ENCODE data around the gene PAQR6.
A peak's percentile ranks its signal among the peaks of the same experiment; 100 is the strongest.

PAQR6 gene

DNA sequence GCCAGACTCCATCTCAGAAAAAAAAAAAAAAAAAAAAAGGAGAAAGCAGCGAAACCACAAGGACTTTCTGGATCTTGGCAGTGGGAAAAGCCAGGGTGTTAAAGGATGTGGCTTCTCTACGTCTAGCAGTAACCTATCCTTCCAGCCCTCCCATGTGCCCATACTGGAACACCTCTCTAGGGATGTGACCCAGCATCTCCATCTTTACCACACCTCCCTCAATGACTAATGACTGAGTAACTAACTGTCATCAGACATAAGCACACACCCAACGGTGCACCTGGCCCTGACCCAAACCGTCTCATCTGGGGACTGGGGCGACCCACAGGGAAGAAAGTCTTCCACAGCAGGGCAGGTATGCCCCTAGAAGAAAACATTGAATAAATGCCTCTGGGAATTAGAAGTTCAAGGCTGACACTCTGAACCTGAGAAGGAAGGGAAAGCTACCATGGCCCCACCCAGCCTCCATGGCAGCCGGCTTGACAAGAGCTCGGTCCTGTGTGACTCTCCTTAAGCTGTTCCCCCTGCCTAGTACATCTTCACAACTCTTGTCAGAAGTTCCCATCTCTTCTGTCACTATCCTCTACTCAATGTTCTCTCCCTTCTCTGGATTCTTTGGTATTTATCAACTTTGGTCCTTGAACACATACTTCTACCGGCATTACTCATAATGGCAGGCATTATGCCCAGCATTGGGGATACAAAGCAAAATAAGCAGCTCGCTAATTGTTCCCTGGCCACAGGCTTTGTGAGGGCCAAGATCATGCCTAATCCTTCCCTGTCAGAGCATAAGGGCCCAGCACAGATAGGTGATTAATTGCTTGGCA lies 14.8 kb upstream of the PAQR6 start:
- DNase-seq = no peak

DNA sequence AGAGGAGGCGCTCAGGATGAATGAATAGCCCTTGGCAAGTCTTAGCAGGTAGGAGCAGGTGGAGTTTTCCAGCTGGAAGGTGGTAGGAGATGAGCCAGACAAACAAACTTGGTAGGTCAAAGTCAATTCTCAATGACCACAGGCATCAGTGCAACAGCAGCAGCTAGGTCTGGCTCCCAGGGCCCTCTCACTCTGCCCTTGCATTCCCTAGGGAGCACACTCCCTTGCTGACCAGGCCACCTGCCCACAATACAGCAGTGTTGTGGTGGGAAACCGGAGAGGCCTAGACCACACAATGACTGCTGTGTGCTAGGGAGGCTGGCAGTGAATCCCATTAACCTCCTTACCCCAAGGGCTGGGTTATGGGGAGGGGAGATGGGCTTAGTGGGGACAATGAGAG lies 13.0 kb upstream of the PAQR6 start:
- peak; percentile 52 for DNase-seq

DNA sequence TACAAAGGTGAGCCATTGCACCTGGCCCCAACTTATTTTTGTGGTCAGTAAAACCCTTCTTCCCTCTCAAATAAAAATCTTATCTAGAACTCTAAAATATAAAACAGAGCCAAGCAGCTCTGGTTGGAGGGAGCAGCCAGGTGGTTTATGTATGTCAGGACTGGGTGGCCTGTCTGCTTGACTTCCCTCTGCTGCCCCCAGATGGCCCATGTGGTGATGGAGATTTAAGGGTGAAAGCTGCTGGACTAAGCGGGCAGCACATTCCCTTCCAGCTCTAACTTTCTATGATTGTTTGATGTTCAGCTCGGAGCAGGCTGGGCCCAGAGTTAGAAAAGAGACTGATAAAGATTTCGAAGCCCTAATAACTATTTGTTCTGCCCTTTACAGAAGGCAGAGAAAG lies 11.9 kb upstream of the PAQR6 start:
- peak; percentile 59 for DNase-seq

DNA sequence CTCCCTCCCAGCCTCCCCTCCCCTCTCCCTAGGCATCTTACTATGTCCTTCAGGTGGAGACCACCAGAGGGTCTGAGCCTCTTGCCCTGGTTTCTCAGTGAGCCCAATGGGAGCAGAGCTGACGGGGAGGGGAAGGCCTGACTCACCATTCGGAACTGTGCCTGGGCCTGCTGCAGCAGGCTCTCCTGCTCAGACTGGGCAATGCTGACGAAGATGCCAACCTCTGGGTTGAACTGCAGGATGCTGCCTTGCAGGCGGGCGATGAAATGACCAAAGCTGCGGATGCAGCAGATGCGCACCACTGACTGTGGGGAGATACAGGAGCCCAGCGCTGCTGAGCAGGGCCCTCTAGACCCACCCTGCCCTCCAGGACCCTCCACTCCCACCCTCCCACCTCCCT lies 11.0 kb upstream of the PAQR6 start:
- no peak for DNase-seq

DNA sequence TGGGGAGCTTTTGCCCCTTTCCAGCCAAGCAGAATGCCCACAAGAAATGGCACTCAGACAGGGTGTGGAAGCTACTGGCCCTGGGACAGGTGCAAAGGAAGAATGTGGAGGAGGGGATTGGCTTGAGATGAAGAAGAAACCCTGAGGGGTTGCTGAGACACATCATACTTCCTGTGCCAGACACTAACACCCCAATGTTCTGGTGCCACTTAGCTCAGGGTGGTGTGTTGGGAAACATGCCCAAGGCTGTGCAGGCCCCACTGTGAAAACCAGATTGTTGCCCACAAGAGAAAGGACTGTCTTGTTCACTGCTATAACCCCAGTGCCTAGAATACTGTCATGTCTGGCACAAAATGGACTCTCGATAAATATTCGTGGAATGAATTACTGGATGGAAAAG lies 9.9 kb upstream of the PAQR6 start:
- peak; percentile 35 for DNase-seq

DNA sequence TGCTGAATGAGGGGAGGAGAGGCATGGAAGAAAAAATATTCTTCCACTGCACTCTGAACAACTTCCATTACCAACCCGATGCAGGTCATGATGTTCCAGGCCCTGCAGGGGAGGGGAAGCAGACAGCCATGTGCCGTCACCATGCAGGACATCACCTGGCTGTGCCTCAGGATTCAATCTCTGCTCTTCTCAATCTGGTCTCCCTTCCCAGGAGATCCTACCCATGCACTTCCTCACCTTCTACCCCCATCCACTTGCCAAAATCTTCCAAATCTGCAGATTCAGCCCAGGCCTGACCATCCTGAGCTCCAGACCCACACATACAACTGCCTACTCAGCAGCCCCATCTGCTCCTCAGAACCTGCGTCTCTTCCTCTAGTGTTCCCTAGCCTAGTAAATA lies 5.8 kb upstream of the PAQR6 start:
- no peak for DNase-seq

DNA sequence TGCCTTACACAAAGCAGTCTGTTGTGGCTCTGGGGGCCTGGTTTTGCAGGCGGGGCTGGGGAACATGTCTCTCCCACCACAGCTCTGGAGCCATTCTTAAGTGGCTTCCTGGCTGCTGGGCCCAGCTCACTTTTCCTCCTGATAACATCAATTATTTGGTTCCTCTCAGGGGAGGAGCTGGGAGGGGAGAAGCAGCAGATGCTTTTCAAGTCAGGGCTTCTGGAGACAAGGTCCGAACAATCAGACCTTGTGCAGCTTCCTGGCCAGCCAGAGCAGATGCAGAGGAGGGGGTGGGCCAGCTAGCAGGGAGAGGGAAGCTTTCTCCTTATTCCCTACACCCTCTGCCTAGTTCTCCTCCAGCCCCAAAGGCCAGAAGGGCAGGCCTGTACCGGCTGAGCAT lies 3.7 kb upstream of the PAQR6 start:
- no peak for DNase-seq

DNA sequence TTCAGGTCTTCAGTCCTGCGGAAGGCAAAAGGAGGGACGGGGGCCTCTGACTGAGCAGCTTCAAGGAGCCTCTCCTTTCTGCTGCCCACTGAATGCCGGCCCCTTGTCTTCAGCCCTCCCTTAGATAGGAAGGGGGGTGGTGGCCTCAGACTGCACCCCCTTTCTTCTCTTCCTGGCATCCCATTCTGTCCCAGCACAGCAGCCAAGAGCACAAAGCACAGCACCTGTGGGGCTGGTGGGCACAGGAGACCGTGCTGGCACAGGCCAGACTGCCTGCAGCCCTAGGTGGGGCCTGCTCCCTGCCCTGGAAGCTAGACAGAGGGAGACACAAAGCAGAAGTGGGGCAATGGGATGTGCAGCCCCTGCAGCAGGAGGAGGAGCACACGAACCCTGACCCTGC lies 1.7 kb upstream of the PAQR6 start:
- no peak for DNase-seq

DNA sequence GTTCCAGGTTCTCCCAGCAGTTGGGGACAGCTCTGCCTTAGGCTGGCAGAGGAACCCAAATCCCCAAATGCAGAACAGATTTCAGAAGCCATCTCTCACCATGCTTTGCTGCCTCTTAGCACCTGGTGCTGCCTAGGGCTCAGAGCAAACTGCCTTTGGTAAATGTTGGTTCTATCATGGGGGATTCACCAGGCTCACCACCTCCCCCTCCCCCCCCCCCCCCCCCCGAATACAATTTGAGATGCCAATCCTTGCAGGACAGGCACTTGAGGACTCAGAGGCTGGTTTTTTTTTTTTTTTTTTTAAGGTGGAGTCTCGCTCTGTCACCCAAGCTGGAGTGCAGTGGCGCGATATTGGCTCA lies 447 bp upstream of the PAQR6 start:
- no peak for DNase-seq

DNA sequence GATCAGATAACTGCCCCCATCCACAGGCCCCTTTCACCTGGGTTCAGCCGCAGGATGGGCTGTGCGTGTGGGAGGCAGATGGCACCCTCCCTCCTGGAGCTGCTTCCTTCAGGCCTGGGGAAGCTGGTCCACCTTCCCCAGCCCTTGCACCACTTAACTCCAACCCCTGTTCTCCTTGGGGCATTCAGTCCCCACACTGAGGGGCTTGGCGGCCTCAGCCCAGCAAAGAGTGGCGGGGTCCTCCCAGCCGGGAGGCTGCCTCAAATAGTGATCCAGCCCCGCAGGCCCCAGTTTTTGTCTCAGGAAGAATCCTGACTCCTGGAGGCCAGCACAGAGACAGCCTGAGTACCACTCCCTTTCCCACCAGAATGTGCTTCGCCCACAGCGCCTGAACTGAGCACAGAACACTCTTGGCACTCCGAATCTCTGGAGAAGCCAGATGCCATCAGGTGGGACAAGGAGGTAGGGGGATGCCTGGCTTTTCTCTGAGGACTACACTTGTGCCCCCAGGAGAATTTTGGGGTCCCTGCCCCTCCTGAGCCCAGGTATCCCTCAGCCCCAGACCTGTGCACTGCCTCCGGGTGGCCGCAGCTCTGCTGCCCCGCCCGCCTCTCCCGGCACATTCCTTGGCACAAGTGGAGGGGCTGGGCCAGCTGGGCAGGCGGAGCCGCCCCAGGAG lies 936 bp downstream of the PAQR6 start:
- no peak for DNase-seq

DNA sequence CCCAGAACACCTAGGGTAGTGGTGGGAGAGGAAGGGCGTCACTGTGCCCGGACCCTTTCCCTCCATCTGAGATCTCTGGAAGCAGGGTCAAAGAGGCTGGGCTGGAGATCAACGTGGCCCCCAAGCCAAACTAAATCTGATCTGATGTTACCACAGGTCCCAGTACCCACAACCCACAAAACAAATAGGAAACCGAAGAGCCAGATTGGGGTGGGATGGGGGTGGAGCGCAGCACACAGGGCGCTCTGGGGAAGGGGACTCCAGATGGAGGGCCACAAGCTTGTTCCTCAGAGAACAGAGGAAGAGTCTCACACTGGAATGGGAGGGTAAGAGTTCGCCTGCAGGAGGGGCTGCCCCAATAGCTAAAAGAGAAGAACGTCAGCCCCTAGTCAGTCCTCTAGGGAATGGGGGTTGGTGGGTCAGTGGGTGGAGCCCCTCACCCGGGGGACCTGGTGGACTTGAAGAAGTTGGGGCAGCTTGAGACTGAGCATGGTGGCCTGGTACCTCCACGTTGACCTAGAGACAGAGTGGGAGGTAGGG lies 1.5 kb downstream of the PAQR6 start:
- DNase-seq = no peak

DNA sequence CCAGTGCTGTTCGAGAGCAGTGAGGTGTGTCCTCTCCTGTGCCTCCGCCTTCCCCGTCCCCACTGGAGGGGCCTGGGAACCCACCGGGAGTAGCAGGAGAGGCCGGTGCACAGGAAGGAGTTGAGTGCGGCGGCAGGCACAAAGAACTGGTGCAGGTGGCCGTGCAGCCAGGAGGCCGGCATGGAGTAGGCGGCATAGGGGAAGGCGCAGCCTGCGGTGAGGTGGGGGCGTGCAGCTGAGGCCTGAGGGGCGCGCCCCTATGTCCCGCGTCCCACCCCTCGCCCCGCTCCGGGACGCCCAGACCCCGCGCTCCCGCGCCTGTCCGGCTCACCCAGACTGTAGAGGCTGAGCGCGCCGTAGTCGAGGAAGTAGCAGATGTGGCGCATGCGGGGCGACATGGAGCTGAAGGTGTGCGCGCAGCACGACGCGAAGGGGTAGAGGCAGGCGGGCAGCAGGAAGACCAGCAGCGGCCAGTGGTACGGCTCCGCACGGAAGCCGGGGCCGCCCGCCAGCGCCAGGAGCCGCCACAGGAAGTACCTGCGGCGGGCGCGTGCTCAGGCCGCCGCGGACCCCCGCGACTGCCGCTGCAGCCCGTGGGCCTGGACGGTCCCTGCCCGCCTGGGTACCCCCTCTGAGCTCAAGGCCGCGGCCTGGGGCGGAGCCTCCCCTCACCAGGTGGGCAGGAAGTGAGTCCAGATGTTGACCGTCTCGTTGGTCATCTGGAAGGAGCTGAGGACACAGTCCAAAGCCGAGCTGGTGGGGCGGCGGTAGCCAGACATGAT lies 2.2 kb downstream of the PAQR6 start:
- no peak for DNase-seq

DNA sequence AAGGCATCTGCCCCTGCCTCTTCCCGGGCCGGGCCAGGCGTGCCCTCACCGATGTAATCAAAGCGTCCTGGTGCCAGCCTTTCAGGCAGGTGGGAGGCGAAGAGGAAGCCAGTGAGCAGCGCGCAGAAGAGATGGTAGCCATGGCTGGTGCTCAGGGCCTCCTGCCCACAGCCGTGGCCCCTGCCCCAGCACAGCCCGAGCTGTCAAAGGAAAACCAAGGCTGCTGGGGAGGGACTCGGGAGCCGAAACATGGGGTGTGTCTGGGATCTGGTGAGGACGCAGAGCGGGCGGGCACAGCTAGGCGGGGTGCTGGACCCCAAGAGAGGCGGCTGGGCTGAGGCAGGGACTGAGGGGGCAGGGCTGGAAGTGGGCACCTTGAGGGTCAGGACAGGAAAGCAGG lies 3.1 kb downstream of the PAQR6 start:
- no peak for DNase-seq

DNA sequence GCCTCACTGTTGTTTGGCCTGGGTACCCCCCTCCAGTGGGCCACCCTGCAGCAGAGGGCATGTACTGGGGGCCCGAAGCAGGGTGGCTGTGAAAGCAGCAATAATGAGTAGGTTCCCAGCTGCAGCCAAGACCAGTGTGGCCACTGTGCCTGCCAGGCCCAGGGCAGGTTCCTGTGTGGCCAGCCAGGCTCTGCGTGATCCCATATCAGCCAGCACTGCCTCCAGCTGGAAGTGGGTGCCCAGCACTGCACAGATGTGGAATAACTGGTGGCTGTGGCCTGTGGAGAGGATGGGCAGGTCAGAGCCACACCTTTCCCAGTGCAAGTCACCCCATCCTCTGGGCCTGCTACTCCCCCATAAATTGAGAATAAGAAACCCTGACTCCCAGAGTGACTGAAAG lies 3.7 kb downstream of the PAQR6 start:
- no peak for DNase-seq

DNA sequence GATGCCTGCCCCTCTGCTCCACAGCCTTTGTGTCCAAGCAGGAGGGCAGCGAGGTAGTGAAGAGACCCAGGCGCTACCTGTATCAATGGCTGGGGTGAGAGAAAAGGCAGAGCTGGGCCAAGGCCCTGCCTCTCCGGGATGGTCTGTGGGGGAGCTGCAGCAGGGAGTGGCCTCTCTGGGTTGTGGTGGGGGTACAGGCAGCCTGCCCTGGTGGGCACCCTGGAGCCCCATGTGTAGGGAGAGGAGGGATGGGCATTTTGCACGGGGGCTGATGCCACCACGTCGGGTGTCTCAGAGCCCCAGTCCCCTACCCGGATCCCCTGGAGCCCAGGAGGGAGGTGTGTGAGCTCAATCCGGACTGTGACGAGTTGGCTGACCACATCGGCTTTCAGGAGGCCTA lies 5.1 kb downstream of the PAQR6 start:
- no peak for DNase-seq

DNA sequence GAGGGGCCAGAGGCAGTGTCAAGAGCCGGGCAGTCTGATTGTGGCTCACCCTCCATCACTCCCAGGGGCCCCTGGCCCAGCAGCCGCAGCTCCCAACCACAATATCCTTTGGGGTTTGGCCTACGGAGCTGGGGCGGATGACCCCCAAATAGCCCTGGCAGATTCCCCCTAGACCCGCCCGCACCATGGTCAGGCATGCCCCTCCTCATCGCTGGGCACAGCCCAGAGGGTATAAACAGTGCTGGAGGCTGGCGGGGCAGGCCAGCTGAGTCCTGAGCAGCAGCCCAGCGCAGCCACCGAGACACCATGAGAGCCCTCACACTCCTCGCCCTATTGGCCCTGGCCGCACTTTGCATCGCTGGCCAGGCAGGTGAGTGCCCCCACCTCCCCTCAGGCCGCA lies 5.9 kb downstream of the PAQR6 start, which contains the start of gene BGLAP:
Gene BGLAP (plus strand): TSS at position 259 of the 400 bp plus-strand sequence. CDS start 48 bp downstream, at position 307.
- no peak for DNase-seq

DNA sequence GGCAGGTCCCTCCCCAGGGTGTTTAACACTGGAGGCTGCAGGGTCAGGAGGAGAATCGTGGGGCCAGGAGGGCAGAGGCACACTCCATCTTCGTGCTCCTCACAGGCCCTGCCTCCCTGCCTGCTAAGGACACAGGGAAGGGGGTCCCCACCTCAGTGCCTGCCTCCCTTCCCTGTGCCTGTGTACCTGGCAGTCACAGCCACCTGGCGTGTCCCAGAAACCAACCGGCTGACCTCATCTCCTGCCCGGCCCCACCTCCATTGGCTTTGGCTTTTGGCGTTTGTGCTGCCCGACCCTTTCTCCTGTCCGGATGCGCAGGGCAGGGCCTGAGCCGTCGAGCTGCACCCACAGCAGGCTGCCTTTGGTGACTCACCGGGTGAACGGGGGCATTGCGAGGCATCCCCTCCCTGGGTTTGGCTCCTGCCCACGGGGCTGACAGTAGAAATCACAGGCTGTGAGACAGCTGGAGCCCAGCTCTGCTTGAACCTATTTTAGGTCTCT lies 6.5 kb downstream of the PAQR6 start:
- no peak for DNase-seq

DNA sequence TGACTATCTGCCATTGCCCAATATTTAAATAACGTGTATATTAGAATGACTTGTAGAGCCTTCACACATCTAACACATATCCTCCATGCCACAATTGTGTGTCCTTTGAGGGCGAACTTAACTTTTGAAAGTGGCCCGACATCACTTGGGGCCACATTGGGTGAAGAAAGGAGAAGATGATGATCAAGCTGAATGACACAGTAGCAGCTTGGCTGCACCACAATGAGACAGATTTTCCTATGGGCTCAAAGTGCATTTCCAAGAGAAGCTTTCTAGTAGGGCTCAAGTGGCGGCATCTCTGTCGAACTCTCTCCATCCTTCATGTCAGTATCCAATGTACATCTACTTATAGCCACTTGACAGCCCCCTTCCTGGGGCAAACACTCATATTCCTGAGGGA lies 9.6 kb downstream of the PAQR6 start:
- DNase-seq = no peak

DNA sequence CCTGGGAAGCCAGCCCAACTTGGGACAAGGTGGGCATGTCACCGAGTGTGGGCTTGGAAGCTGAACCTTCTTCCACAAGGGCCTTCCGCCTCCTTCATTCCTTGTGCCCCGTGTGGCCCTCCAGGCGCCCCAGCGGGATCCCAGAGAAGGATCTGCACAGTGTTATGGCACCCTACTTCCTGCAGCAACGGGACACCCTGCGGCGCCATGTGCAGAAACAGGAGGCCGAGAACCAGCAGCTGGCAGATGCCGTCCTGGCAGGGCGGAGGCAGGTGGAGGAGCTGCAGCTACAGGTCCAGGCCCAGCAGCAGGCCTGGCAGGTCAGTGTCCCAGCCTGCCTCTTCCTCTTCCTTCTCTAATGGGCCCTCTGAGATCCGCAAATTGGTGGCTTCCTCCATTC lies 11.7 kb downstream of the PAQR6 start:
- DNase-seq = no peak

DNA sequence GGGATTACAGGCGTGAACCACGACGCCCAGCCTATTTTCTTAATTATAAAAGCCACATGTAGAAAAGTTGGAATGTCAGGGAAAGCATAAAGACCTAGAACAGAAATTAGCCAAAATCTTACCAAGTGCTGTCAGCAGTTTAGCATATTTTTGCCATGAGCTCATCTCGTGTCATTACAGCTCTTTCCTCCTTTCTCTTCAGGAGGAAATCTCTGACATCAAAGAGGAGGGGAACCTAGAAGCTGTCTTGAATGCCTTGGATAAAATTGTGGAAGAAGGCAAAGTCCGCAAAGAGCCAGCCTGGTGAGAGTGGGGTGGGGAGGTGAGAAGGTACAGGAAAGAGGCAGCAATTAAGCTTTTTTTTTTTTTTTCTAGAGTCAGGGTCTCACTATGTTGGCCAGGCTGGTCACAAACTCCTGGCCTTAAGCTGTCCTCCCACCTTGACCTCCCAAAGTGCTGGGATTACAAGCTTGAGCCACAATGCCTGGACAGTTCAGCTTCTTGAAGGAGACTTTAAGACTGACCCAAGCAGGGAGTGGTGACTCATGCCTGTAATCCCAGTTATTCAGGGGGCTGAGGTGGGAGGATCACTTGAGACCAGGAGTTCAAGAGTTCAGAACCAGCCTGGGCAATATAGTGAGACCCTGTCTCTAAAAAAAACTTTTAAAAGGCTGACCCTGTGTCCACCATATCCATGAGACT lies 14.3 kb downstream of the PAQR6 start:
- no peak for DNase-seq

DNA sequence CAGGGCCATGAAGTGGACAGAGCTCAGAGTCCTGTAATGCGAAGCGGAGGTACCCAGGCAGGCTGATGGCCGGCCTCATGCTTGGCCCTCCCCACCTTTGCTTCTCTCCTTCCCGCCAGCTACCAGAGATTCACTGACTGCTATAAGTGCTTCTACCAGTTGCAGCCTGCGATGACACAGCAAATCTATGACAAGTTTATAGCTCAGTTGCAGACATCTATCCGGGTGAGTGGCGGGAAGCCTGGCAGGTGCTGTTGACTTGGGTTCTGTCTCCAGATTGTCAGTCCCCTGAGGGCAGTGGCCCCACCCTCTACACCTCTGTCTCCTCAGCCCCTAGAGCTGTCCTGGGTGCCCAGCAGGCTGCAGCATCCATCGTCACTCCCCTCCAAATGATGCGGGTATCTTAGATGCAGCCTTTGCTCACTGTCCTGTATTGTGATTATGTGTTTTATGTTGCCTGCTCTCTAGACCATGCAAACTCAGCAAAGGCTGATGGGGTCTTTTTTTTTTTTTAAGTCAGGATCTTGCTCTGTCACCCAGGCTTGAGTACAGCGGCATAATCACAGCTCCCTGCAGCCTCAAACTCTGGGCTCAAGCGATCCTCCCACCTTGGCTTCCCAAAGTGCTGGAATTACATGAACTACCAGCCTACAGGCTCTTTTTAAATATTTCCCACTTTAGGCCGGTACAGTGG lies 15.5 kb downstream of the PAQR6 start:
- no peak for DNase-seq

DNA sequence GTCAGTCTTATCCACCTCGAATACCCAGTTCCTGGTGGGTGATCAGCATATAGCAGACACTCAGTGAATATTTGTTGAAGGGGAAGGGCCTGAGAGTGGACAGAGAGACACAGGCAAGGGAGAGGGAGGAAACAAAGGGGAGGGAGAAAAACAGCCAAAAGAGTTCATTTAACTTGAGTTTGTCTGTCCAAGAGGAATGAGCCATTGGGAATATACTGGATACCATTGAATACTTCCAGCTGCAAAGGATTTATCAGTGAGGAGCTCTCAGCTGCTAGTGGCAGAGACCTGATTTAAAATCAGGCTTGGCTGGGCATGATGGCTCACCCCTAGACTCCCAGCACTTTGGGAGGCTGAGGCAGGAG lies 17.4 kb downstream of the PAQR6 start:
- no peak for DNase-seq
